KMS-11 (cell line): Measurements from ENCODE around the gene PDCD2.

Source experiments
- H2AFZ ChIP-seq: fragments of 200-600 bp; sonication (generic); 2 replicates; pipeline ENCODE4 v1.6.1; 2016; ENCODE audit warnings: antibody characterized with exemption, mixed run types, low read depth
- H3K27ac ChIP-seq: fragments of 200-600 bp; sonication (generic); 2 replicates; pipeline ENCODE4 v1.6.1; 2016; ENCODE audit warnings: mild to moderate bottlenecking, mixed run types
- H3K27me3 ChIP-seq: fragments of 200-600 bp; sonication (generic); 2 replicates; pipeline ENCODE4 v1.6.1; 2017; ENCODE audit warnings: mild to moderate bottlenecking, low read depth, mixed run types, moderate library complexity; ENCODE audit not compliant: insufficient read depth
- H3K36me3 ChIP-seq: fragments of 200-600 bp; sonication (generic); 2 replicates; pipeline ENCODE4 v1.6.1; 2017; ENCODE audit warnings: mild to moderate bottlenecking, mixed run types; ENCODE audit not compliant: insufficient read depth
- H3K4me1 ChIP-seq: fragments of 200-600 bp; sonication (generic); 2 replicates; pipeline ENCODE4 v1.6.1; 2016; ENCODE audit warnings: mild to moderate bottlenecking, low read depth, mixed run types; ENCODE audit not compliant: poor library complexity, severe bottlenecking
- H3K4me2 ChIP-seq: fragments of 200-600 bp; sonication (generic); 2 replicates; pipeline ENCODE4 v1.7.0; 2016; ENCODE audit warnings: mild to moderate bottlenecking, mixed run types
- H3K4me3 ChIP-seq: fragments of 200-600 bp; sonication (generic); IDR thresholded peaks from 2 replicates; pipeline ENCODE4 v1.6.1; 2017; ENCODE audit warnings: low read depth, low read length, mixed read lengths; ENCODE audit not compliant: insufficient read depth
- H3K79me2 ChIP-seq: fragments of 200-600 bp; sonication (generic); 2 replicates; pipeline ENCODE4 v1.6.1; 2016; ENCODE audit warnings: low read depth, mixed run types; ENCODE audit not compliant: insufficient read depth
- H3K9ac ChIP-seq: fragments of 200-600 bp; sonication (generic); 2 replicates; pipeline ENCODE4 v1.6.1; 2016; ENCODE audit warnings: mild to moderate bottlenecking, mixed run types
- H4K20me1 ChIP-seq: fragments of 200-600 bp; sonication (generic); 2 replicates; pipeline ENCODE4 v1.6.1; 2016; ENCODE audit warnings: mild to moderate bottlenecking, mixed run types; ENCODE audit not compliant: insufficient read depth
- CTCF ChIP-seq: fragments of 200-600 bp; sonication (generic); conservative IDR thresholded peaks from 2 replicates; pipeline ENCODE4 v1.6.1; 2017; ENCODE audit warnings: low read depth, mild to moderate bottlenecking, antibody characterized with exemption, low read length, moderate library complexity, mixed read lengths

Gene PDCD2

GRCh38 chr6:170564936-170565530 lies 19.4 kb downstream of the PDCD2 start:
- no peak overlapping the region for H3K27ac ChIP-seq
- H3K4me3 ChIP-seq = no peak overlapping the region
- no peak overlapping the region for H3K4me2 ChIP-seq
- H3K27me3 ChIP-seq = no peaks in the 10 kb centered on the region
- TF ChIP-seq CTCF = no peak
- H3K36me3 ChIP-seq = peaks cover 8% of the 10 kb centered on the region
- no peaks in the 10 kb centered on the region for H3K4me1 ChIP-seq
- H2AFZ ChIP-seq = no peak overlapping the region
- H4K20me1 ChIP-seq = no peaks in the 10 kb centered on the region
- no peak overlapping the region for H3K9ac ChIP-seq
- 0 out of 2 replicates have a peak, but pooled peaks cover 3% of the 10 kb centered on the region for H3K79me2 ChIP-seq

- peaks cover 25% of the 10 kb centered on the region for H3K79me2 ChIP-seq
- no peak overlapping the region for H3K4me2 ChIP-seq
- no peaks in the 10 kb centered on the region; the same call in 1 of the 2 replicates for H4K20me1 ChIP-seq
- H3K27me3 ChIP-seq = no peaks in the 10 kb centered on the region
- H2AFZ ChIP-seq = no peak overlapping the region
- no peak overlapping the region for H3K27ac ChIP-seq
- peaks cover 11% of the 10 kb centered on the region for H3K36me3 ChIP-seq
- H3K4me1 ChIP-seq = peaks cover 10% of the 10 kb centered on the region
- no peak for TF ChIP-seq CTCF
- no peak overlapping the region for H3K9ac ChIP-seq
- H3K4me3 ChIP-seq = no peak overlapping the region
These were observed 22.9 kb downstream of the PDCD2 start for GRCh38 chr6:170561555-170561954.

GRCh38 chr6:170555305-170555704 lies 29.1 kb downstream of the PDCD2 start:
- no peak for TF ChIP-seq CTCF
- no peak overlapping the region for H3K4me3 ChIP-seq
- peaks cover 78% of the 10 kb centered on the region for H3K79me2 ChIP-seq
- H3K36me3 ChIP-seq = peaks cover 3% of the 10 kb centered on the region; the same call in 1 of the 2 replicates
- H4K20me1 ChIP-seq = peaks cover 1% of the 10 kb centered on the region; the same call in 1 of the 2 replicates
- peak overlapping the region; percentile 72; the same call in 1 of the 2 replicates for H3K9ac ChIP-seq
- peak overlapping the region; percentile 83 for H3K4me2 ChIP-seq
- no peak overlapping the region for H2AFZ ChIP-seq
- H3K27me3 ChIP-seq = no peaks in the 10 kb centered on the region
- peaks cover 40% of the 10 kb centered on the region for H3K4me1 ChIP-seq
- 0 out of 2 replicates have a peak overlapping the region, but pooled peaks have one; percentile 97 for H3K27ac ChIP-seq

- Histone ChIP-seq H3K36me3 (peaks cover 7% of the 10 kb centered on the region; the same call in 1 of the 2 replicates), H3K4me2 (peak overlapping the region; percentile 83), H2AFZ (peak overlapping the region; percentile 83; the same call in 1 of the 2 replicates), H3K79me2 (peaks cover 83% of the 10 kb centered on the region), H3K4me3 (no peak overlapping the region), H3K4me1 (peaks cover 46% of the 10 kb centered on the region), H3K27me3 (no peaks in the 10 kb centered on the region), H3K27ac (peak overlapping the region; percentile 97; the same call in 1 of the 2 replicates), H3K9ac (peak overlapping the region; percentile 72), H4K20me1 (peaks cover 6% of the 10 kb centered on the region; the same call in 1 of the 2 replicates)
- no peak for TF ChIP-seq CTCF
These were observed 29.7 kb downstream of the PDCD2 start for GRCh38 chr6:170554796-170555137.
